SK-N-SH treated with all-trans-retinoic acid at 6 μM for 48 hours (cell line): Measurements from ENCODE around the gene LRRC26.

Experiments
- ATAC-seq: fragments of 200-7000 bp; cut with Tn5 transposase; 3 replicates; pipeline ENCODE4 v1.9.1; 2020; ENCODE audit warnings: mild to moderate bottlenecking, moderate library complexity
- ARNTL ChIP-seq: fragments of 450-650 bp; formaldehyde crosslinking; IDR thresholded peaks from 2 replicates; pipeline ENCODE4 v1.5.0; 2020; ENCODE audit warnings: low read depth, mild to moderate bottlenecking, moderate library complexity, borderline replicate concordance
- BACH2 ChIP-seq: fragments of 250-450 bp; sonication (Bioruptor Pico); IDR thresholded peaks from 2 replicates; pipeline ENCODE4 v1.9.0; 2021; ENCODE audit warnings: mild to moderate bottlenecking, borderline replicate concordance
- CREB5 ChIP-seq: fragments of 250-450 bp; sonication (Bioruptor Pico); IDR thresholded peaks from 2 replicates; pipeline ENCODE4 v1.5.1; 2020; ENCODE audit warnings: low read depth, mild to moderate bottlenecking, moderate library complexity
- CSRNP3 ChIP-seq: fragments of 250-450 bp; sonication (Bioruptor Pico); IDR thresholded peaks from 2 replicates; pipeline ENCODE4 v1.5.1; 2021; ENCODE audit warnings: mild to moderate bottlenecking, moderate library complexity
- ESRRG ChIP-seq: fragments of 250-450 bp; sonication (Bioruptor Pico); IDR thresholded peaks from 2 replicates; pipeline ENCODE4 v1.6.1; 2021; ENCODE audit warnings: mild to moderate bottlenecking
- GLIS3 ChIP-seq: fragments of 250-450 bp; sonication (Bioruptor Pico); IDR thresholded peaks from 2 replicates; pipeline ENCODE4 v1.5.0; 2020; ENCODE audit warnings: mild to moderate bottlenecking, moderate library complexity
- ISL1 ChIP-seq: fragments of 250-450 bp; sonication (Bioruptor Pico); IDR thresholded peaks from 2 replicates; pipeline ENCODE4 v2.1.2; 2022; ENCODE audit warnings: mild to moderate bottlenecking, moderate library complexity
- OSR1 ChIP-seq: fragments of 250-450 bp; sonication (Bioruptor Pico); IDR thresholded peaks from 2 replicates; pipeline ENCODE4 v1.8.0; 2022; ENCODE audit warnings: moderate library complexity, mild to moderate bottlenecking, inconsistent platforms
- PATZ1 ChIP-seq: fragments of 250-450 bp; sonication (Bioruptor Pico); IDR thresholded peaks from 2 replicates; pipeline ENCODE4 v1.8.0; 2020; ENCODE audit warnings: mild to moderate bottlenecking, moderate library complexity, borderline replicate concordance
- POU6F1 ChIP-seq: fragments of 250-450 bp; sonication (Bioruptor Pico); IDR thresholded peaks from 2 replicates; pipeline ENCODE4 v1.8.0; 2021; ENCODE audit warnings: low read depth, mild to moderate bottlenecking, moderate library complexity, borderline replicate concordance
- PPARA ChIP-seq: fragments of 250-450 bp; sonication (Bioruptor Pico); IDR thresholded peaks from 2 replicates; pipeline ENCODE4 v1.5.0; 2020; ENCODE audit warnings: mild to moderate bottlenecking, borderline replicate concordance
- RARB ChIP-seq: fragments of 250-450 bp; sonication (Bioruptor Pico); IDR thresholded peaks from 2 replicates; pipeline ENCODE4 v1.8.0; 2021; ENCODE audit warnings: mild to moderate bottlenecking, moderate library complexity
- SNAI2 ChIP-seq: fragments of 250-450 bp; sonication (Bioruptor Pico); IDR thresholded peaks from 2 replicates; pipeline ENCODE4 v1.5.0; 2020; ENCODE audit warnings: mild to moderate bottlenecking, moderate library complexity
- TCF4 ChIP-seq: fragments of 250-450 bp; sonication (Bioruptor Pico); IDR thresholded peaks from 2 replicates; pipeline ENCODE4 v1.8.0; 2021; ENCODE audit warnings: mild to moderate bottlenecking, moderate library complexity, borderline replicate concordance
- TOX ChIP-seq: fragments of 250-450 bp; sonication (Bioruptor Pico); IDR thresholded peaks from 2 replicates; pipeline ENCODE4 v1.8.0; 2021; ENCODE audit warnings: mild to moderate bottlenecking, moderate library complexity, borderline replicate concordance
- TSHZ2 ChIP-seq: fragments of 250-450 bp; sonication (Bioruptor Pico); IDR thresholded peaks from 2 replicates; pipeline ENCODE4 v1.5.0; 2020; ENCODE audit warnings: mild to moderate bottlenecking, moderate library complexity
- ZC3H10 ChIP-seq: fragments of 250-450 bp; sonication (Bioruptor Pico); IDR thresholded peaks from 2 replicates; pipeline ENCODE4 v1.5.1; 2021; ENCODE audit warnings: mild to moderate bottlenecking, moderate library complexity
- ZFP3 ChIP-seq: fragments of 250-450 bp; sonication (Bioruptor Pico); IDR thresholded peaks from 2 replicates; pipeline ENCODE4 v1.5.0; 2020; ENCODE audit warnings: mild to moderate bottlenecking, moderate library complexity
- ZFP30 ChIP-seq: fragments of 450-650 bp; formaldehyde crosslinking; IDR thresholded peaks from 2 replicates; pipeline ENCODE4 v1.5.0; 2022; ENCODE audit warnings: mild to moderate bottlenecking, moderate library complexity
- ZNF565 ChIP-seq: fragments of 450-650 bp; formaldehyde crosslinking; conservative IDR thresholded peaks from 2 replicates; pipeline ENCODE4 v1.5.0; 2020; ENCODE audit warnings: low read depth, mild to moderate bottlenecking, moderate library complexity
- ZNF70 ChIP-seq: fragments of 450-650 bp; formaldehyde crosslinking; IDR thresholded peaks from 2 replicates; pipeline ENCODE4 v1.5.0; 2020; ENCODE audit warnings: mild to moderate bottlenecking, moderate library complexity

LRRC26 gene

GRCh38 chr9:137169896-137170358, at the start of gene LRRC26:
Gene LRRC26, minus strand, starts transcription at chr9:137170051. Its CDS starts 108 bp downstream, at chr9:137169943.
- no peak for ATAC-seq
- TF ChIP-seq TCF4 (CRISPR knock-in tag) (no peak), POU6F1 (no peak), ZNF70 (CRISPR knock-in tag) (no peak), RARB (no peak), CSRNP3 (no peak)
- TF ChIP-seq, all 23 proteins: peak for 0

GRCh38 chr9:137218754-137219271, 49.0 kb upstream of the LRRC26 start:
- TF ChIP-seq BACH2 (CRISPR knock-in tag) (no peak), ZFP30 (CRISPR knock-in tag) (no peak), RARB (no peak), ZNF565 (CRISPR knock-in tag) (no peak), ESRRG (CRISPR knock-in tag) (no peak), CREB5 (CRISPR knock-in tag) (no peak), PATZ1 (CRISPR knock-in tag) (no peak), ARNTL (CRISPR knock-in tag) (no peak), ISL1 (no peak), TOX (CRISPR knock-in tag) (no peak), ZC3H10 (CRISPR knock-in tag) (no peak), GLIS3 (CRISPR knock-in tag) (no peak), TCF4 (CRISPR knock-in tag) (no peak), ZFP3 (no peak), CSRNP3 (no peak)
- no peak for ATAC-seq

- ATAC-seq = no peak
- TF ChIP-seq ARNTL (CRISPR knock-in tag) (no peak), ESRRG (CRISPR knock-in tag) (no peak), PPARA (no peak), ZNF565 (CRISPR knock-in tag) (no peak), GLIS3 (CRISPR knock-in tag) (no peak), POU6F1 (no peak), OSR1 (CRISPR knock-in tag) (no peak), TCF4 (CRISPR knock-in tag) (no peak), CREB5 (CRISPR knock-in tag) (no peak), TSHZ2 (no peak), TOX (CRISPR knock-in tag) (no peak), ISL1 (no peak), SNAI2 (CRISPR knock-in tag) (no peak), BACH2 (CRISPR knock-in tag) (no peak)
Measured at GRCh38 chr9:137218212-137218753, 48.4 kb upstream of the LRRC26 start.
